IMR-90 (cell line): ENCODE data around the gene PSD2. TPM values are rescaled to one million over a fixed set of nuclear protein-coding genes. Genes with fewer than 3 reads are reported as not detected.

Experiments
- ATAC-seq: fragments of 200-7000 bp; cut with Tn5 transposase; 2 replicates; pipeline ENCODE4 v1.9.1; 2020; ENCODE audit warnings: low read depth, mild to moderate bottlenecking, moderate library complexity
- BruUV-seq: library from RNA; stranded (reverse); fragments of 400-500 nt; replicated peaks from 2 replicates; lab custom pipeline; 2021; lab: Mats Ljungman, UMichigan
- CTCF ChIA-PET: fragments of 300-600 bp; formaldehyde crosslinking; extraction: SDS; loops from one replicate; lab custom pipeline; 2021; ENCODE audit warnings: antibody characterized with exemption; lab: Yijun Ruan, JAX
- POLR2A ChIA-PET: fragments of 300-600 bp; sonication (Branson Sonifier 250); formaldehyde crosslinking; loops from one replicate; lab custom pipeline; 2022; ENCODE audit warnings: antibody characterized with exemption; ENCODE audit not compliant: unreplicated experiment; lab: Charles Lee
- DNase-seq: peaks from one replicate; pipeline ENCODE4 v3.0.0; 2013
- H2AFZ ChIP-seq: replicated peaks from 2 replicates; pipeline ENCODE3; 2013; ENCODE audit warnings: low read length, mild to moderate bottlenecking; ENCODE audit not compliant: poor library complexity
- H2AK5ac ChIP-seq: 2 replicates; pipeline ENCODE4 v1.6.1; 2013; ENCODE audit warnings: low read depth, low read length, inconsistent platforms
- H2AK9ac ChIP-seq: replicated peaks from 2 replicates; pipeline ENCODE3; 2013; ENCODE audit warnings: mild to moderate bottlenecking, low read depth, low read length, moderate library complexity; ENCODE audit not compliant: poor library complexity
- H2BK120ac ChIP-seq: 2 replicates; pipeline ENCODE4 v1.6.1; 2013; ENCODE audit warnings: low read depth, low read length, inconsistent platforms
- H2BK15ac ChIP-seq: 3 replicates; pipeline ENCODE4 v1.6.1; 2013; ENCODE audit warnings: low read depth, low read length, inconsistent platforms
- H2BK20ac ChIP-seq: 2 replicates; pipeline ENCODE4 v1.6.1; 2013; ENCODE audit warnings: low read depth, mild to moderate bottlenecking, inconsistent platforms, low read length, moderate library complexity
- H2BK5ac ChIP-seq: 2 replicates; pipeline ENCODE4 v1.6.1; 2013; ENCODE audit warnings: mild to moderate bottlenecking, low read depth, low read length, inconsistent platforms; ENCODE audit not compliant: poor library complexity, severe bottlenecking
- H3K14ac ChIP-seq: replicated peaks from 2 replicates; pipeline ENCODE4 v1.6.1; 2013; ENCODE audit warnings: low read depth, low read length, inconsistent platforms
- H3K18ac ChIP-seq: 2 replicates; pipeline ENCODE4 v1.6.1; 2013; ENCODE audit warnings: low read depth, low read length, control low read depth
- H3K23ac ChIP-seq: 2 replicates; pipeline ENCODE4 v1.6.1; 2013; ENCODE audit warnings: low read depth, low read length, inconsistent platforms
- H3K27ac ChIP-seq: 2 replicates; pipeline ENCODE4 v1.5.1; 2013; ENCODE audit warnings: mild to moderate bottlenecking, control low read depth, low read length; ENCODE audit not compliant: insufficient read depth
- H3K27me3 ChIP-seq: 2 replicates; pipeline ENCODE4 v1.6.1; 2013; ENCODE audit warnings: low read length; ENCODE audit not compliant: control insufficient read depth, insufficient read depth
- H3K36me3 ChIP-seq: 2 replicates; pipeline ENCODE4 v1.6.1; 2013; ENCODE audit warnings: low read length, mixed read lengths; ENCODE audit not compliant: control insufficient read depth, insufficient read depth
- H3K4ac ChIP-seq: 2 replicates; pipeline ENCODE4 v1.6.1; 2013; ENCODE audit warnings: low read depth, low read length, inconsistent platforms
- H3K4me1 ChIP-seq: 2 replicates; pipeline ENCODE4 v1.6.1; 2013; ENCODE audit warnings: low read length, mixed read lengths; ENCODE audit not compliant: control insufficient read depth, insufficient read depth
- H3K4me2 ChIP-seq: 2 replicates; pipeline ENCODE4 v1.6.1; 2013; ENCODE audit warnings: low read depth, mild to moderate bottlenecking, control low read depth, low read length, moderate library complexity
- H3K4me3 ChIP-seq: 2 replicates; pipeline ENCODE4 v1.5.1; 2013; ENCODE audit warnings: low read depth, mild to moderate bottlenecking, control low read depth, low read length, moderate library complexity; ENCODE audit not compliant: insufficient read depth
- H3K56ac ChIP-seq: 2 replicates; pipeline ENCODE4 v1.6.1; 2013; ENCODE audit warnings: low read length, inconsistent platforms; ENCODE audit not compliant: insufficient read depth; ENCODE audit errors: extremely low read depth
- H3K79me1 ChIP-seq, 2 experiments: 2 replicates each; pipeline ENCODE4 v1.6.1; 2013; ENCODE audit warnings: low read length in 2 of 2, inconsistent platforms in 1 of 2, low read depth in 1 of 2
- H3K9ac ChIP-seq: 2 replicates; pipeline ENCODE4 v1.6.1; 2013; ENCODE audit warnings: low read depth, low read length, control low read depth
- H3K9me1 ChIP-seq: 2 replicates; pipeline ENCODE4 v1.6.1; 2013; ENCODE audit warnings: low read length, inconsistent platforms; ENCODE audit not compliant: insufficient read depth
- H3K9me3 ChIP-seq: 2 replicates; pipeline ENCODE4 v1.6.1; 2013; ENCODE audit warnings: low read length; ENCODE audit not compliant: control insufficient read depth, insufficient read depth
- H4K20me1 ChIP-seq: 2 replicates; pipeline ENCODE4 v1.6.1; 2013; ENCODE audit warnings: low read length, inconsistent platforms; ENCODE audit not compliant: insufficient read depth
- H4K5ac ChIP-seq: 2 replicates; pipeline ENCODE4 v1.6.1; 2013; ENCODE audit warnings: mild to moderate bottlenecking, low read depth, low read length, control low read depth
- H4K8ac ChIP-seq, 2 experiments: 2 replicates each; pipeline ENCODE4 v1.6.1; 2013; ENCODE audit warnings: low read depth in 2 of 2, low read length in 2 of 2, control low read depth in 1 of 2, inconsistent platforms in 1 of 2
- H4K91ac ChIP-seq: 2 replicates; pipeline ENCODE4 v1.6.1; 2013; ENCODE audit warnings: low read depth, low read length, inconsistent platforms; ENCODE audit not compliant: insufficient read depth
- BHLHE40 ChIP-seq: fragments of 150-350 bp; IDR thresholded peaks from 2 replicates; pipeline ENCODE4 v1.6.1; 2016; ENCODE audit warnings: mild to moderate bottlenecking, low read depth, low read length
- CEBPB ChIP-seq: IDR thresholded peaks from 2 replicates; pipeline ENCODE4 v1.6.1; 2012; ENCODE audit warnings: low read depth, low read length, improper control_type of control experiment
- CHD1 ChIP-seq: IDR thresholded peaks from 2 replicates; pipeline ENCODE4 v1.6.1; 2012; ENCODE audit warnings: low read depth, low read length, improper control_type of control experiment
- CTCF ChIP-seq: conservative IDR thresholded peaks from 2 replicates; pipeline ENCODE4 v1.5.1; 2012; ENCODE audit warnings: mild to moderate bottlenecking, low read depth, low read length, improper control_type of control experiment
- ELK1 ChIP-seq: fragments of 150-350 bp; IDR thresholded peaks from 2 replicates; pipeline ENCODE4 v1.6.1; 2016; ENCODE audit warnings: low read depth, mild to moderate bottlenecking, low read length, moderate library complexity, borderline replicate concordance
- FOS ChIP-seq: fragments of 150-350 bp; IDR thresholded peaks from 2 replicates; pipeline ENCODE4 v1.6.1; 2016; ENCODE audit warnings: low read depth, low read length
- MAFK ChIP-seq: IDR thresholded peaks from 2 replicates; pipeline ENCODE4 v1.6.1; 2012; ENCODE audit warnings: low read depth, low read length, improper control_type of control experiment
- MAZ ChIP-seq: IDR thresholded peaks from 2 replicates; pipeline ENCODE4 v1.6.1; 2012; ENCODE audit warnings: low read depth, mild to moderate bottlenecking, low read length, improper control_type of control experiment, moderate library complexity, borderline replicate concordance
- MXI1 ChIP-seq: IDR thresholded peaks from 2 replicates; pipeline ENCODE4 v1.6.1; 2012; ENCODE audit warnings: low read depth, mild to moderate bottlenecking, low read length, moderate library complexity, borderline replicate concordance
- NFE2L2 ChIP-seq: fragments of 150-350 bp; IDR thresholded peaks from 2 replicates; pipeline ENCODE4 v1.6.1; 2016; ENCODE audit warnings: low read depth, mild to moderate bottlenecking, low read length
- POLR2A ChIP-seq: IDR thresholded peaks from 2 replicates; pipeline ENCODE4 v1.6.1; 2012; ENCODE audit warnings: mild to moderate bottlenecking, low read depth, low read length
- RAD21 ChIP-seq: IDR thresholded peaks from 2 replicates; pipeline ENCODE4 v1.6.1; 2012; ENCODE audit warnings: low read length, improper control_type of control experiment
- RCOR1 ChIP-seq: IDR thresholded peaks from 2 replicates; pipeline ENCODE4 v1.6.1; 2012; ENCODE audit warnings: mild to moderate bottlenecking, low read length, improper control_type of control experiment; ENCODE audit not compliant: insufficient replicate concordance
- RFX5 ChIP-seq: IDR thresholded peaks from 2 replicates; pipeline ENCODE4 v1.8.0; 2012; ENCODE audit warnings: low read depth, mild to moderate bottlenecking, low read length, moderate library complexity
- SMC3 ChIP-seq: fragments of 150-350 bp; IDR thresholded peaks from 2 replicates; pipeline ENCODE4 v1.6.1; 2016; ENCODE audit warnings: low read depth, mild to moderate bottlenecking, antibody characterized with exemption, low read length, moderate library complexity
- USF2 ChIP-seq: fragments of 150-350 bp; IDR thresholded peaks from 2 replicates; pipeline ENCODE4 v1.6.1; 2017; ENCODE audit warnings: mild to moderate bottlenecking, antibody characterized with exemption, low read length, low read depth
- WGBS, 2 experiments: methylation state at CpG; one replicate each; pipeline versions ENCODE4 v1.1.5 to v1.1.7; 2013; ENCODE audit warnings: missing lambda C conversion rate in 2 of 2; ENCODE audit not compliant: insufficient read length in 1 of 2; ENCODE audit errors: extremely low coverage in 2 of 2; 5-methylcytosine and 5-hydroxymethylcytosine counted together
- dilution Hi-C: fragments of 300-500 bp; cut with HindIII; formaldehyde crosslinking; loops from one replicate; pipeline ENCODE4 v1.14.3; 2018; ENCODE audit warnings: low sequenced_read_pairs; ENCODE audit not compliant: unreplicated experiment
- in situ Hi-C: fragments of 300-500 bp; cut with MboI; formaldehyde crosslinking; loops from 3 replicates; pipeline ENCODE4 v1.14.3; 2019; ENCODE audit warnings: low sequenced_read_pairs, inconsistent platforms, mixed read lengths
- intact Hi-C: fragments of 100-400 bp; cut with micrococcal nuclease; formaldehyde crosslinking; loops from 2 replicates; pipeline ENCODE4 v1.10.0; 2022
- polyA plus RNA-seq, 3 experiments: library from polyadenylated mRNA; depleted of rRNA; stranded (reverse); fragments of >200 nt; gene quantifications; 2 replicates each; pipeline ENCODE4 v1.2.3, GENCODE V29; 2012; ENCODE audit warnings: low replicate concordance in 1 of 3
- total RNA-seq: library from RNA; depleted of rRNA; stranded (reverse); fragments of >200 nt; gene quantifications from 2 replicates; pipeline ENCODE4 v1.2.3, GENCODE V29; 2012

The PSD2 gene
- total and polyA plus RNA-seq, 2 of the 4 experiments (the other 2 are of a cell fraction), result 0.05 TPM; not detected in 1

GRCh38 chr5:139889410-139889809 is 93.8 kb downstream of the PSD2 start:
- in situ Hi-C loops, result no loop called here
- Histone ChIP-seq H2BK15ac (no peak overlapping the region), H4K20me1 (no peaks in the 10 kb centered on the region), H3K56ac (no peak overlapping the region), H3K9me1 (no peaks in the 10 kb centered on the region), H3K79me1 (no peaks in the 10 kb centered on the region), H2BK120ac (no peak overlapping the region), H3K23ac (no peak overlapping the region), H2AK9ac (no peak overlapping the region), H3K9me3 (no peaks in the 10 kb centered on the region), H3K4me3 (no peak overlapping the region), H3K18ac (no peak overlapping the region), H3K4ac (no peak overlapping the region), H2BK5ac (no peak overlapping the region), H3K14ac (no peak overlapping the region), H3K9ac (no peak overlapping the region), H3K4me2 (no peak overlapping the region), H3K27me3 (peaks cover 62% of the 10 kb centered on the region), H2BK20ac (no peak overlapping the region), H4K5ac (no peak overlapping the region), H3K36me3 (no peaks in the 10 kb centered on the region), H3K4me1 (no peaks in the 10 kb centered on the region), H3K27ac (no peak overlapping the region), H2AK5ac (no peak overlapping the region), H4K8ac (no peak overlapping the region), H2AFZ (no peak overlapping the region), H4K91ac (no peak overlapping the region)
- no TSS peak for BruUV-seq
- CTCF ChIA-PET, result no interaction called here
- POLR2A ChIA-PET, result no interaction called here
- WGBS, 2 experiments, result no CpG with 5 or more reads among the region's 2 CpGs
- dilution Hi-C loops, result no loop called here
- no peak for TF ChIP-seq MXI1
- no peak for TF ChIP-seq MAFK
- TF ChIP-seq POLR2A, result no peak
- no peak for TF ChIP-seq FOS
- TF ChIP-seq MAZ, result no peak
- TF ChIP-seq NFE2L2, result no peak
- no peak for TF ChIP-seq CHD1
- no peak for TF ChIP-seq RAD21
- no peak for TF ChIP-seq SMC3
- TF ChIP-seq ELK1, result no peak
- TF ChIP-seq RCOR1, result no peak
- TF ChIP-seq USF2, result no peak
- no peak for TF ChIP-seq CEBPB
- TF ChIP-seq CTCF, result no peak
- TF ChIP-seq BHLHE40, result no peak
- TF ChIP-seq RFX5, result no peak
- ATAC-seq (no peak), DNase-seq (no peak)
- intact Hi-C loops, result no loop called here
